HUDEP-2 (cell line): ENCODE results near the gene MAN2B1.
"Not testable (repeated sequence)": the region's sequence is repeated elsewhere in the genome, so short reads cannot be mapped to it uniquely, and the experiment has no call there.

Experiments used
- DNase-seq, 76 experiments: peaks; one replicate each; lab custom pipeline; 2025; ENCODE audit not compliant: unreplicated experiment in 76 of 76; lab: John Stamatoyannopoulos, UW

Gene MAN2B1

DNA sequence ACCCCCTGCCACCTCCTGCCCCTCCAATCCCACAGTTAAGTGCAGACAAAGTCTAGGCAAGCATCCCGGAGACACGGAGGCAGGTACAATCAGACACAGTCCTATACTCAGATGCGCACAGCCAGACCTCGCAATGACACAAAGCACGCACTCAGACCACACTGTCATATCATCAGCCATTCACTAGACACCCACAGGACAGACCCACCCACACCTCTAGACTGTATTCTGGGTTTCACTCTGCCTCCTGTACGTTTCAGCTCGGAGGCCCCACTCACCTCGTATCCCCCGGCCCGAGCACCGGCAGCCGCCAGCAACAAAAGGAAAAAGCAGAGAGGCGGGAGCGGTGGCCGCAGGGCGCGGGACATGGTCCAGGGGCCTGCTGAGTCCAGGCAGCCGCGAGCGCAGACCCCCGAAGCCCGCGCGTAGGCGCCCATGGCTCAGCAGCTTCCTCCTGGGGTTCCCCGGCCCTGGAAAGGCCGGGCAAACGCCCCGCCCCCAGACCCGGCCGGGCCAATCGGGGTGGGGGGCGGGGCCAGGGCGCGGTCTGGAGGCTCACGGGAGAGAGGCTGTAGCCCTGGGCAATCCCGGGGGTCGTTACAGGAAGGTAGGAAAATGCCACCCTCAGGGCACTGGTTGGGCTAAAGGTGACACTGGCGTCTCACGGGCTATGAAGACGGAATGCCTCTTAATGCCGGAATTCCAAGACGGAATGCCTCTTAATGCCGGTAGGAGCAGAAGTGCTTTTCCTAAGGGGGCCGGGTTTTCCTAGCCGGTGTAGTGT, at the start of gene MAN2B1, which contains the start of gene WDR83:
Gene MAN2B1 (minus strand): TSS at position 478 of the 784 bp plus-strand sequence. CDS start 41 bp downstream, at position 437.
Gene WDR83 (plus strand): TSS at position 543 of the 784 bp plus-strand sequence. CDS start 2,984 bp downstream, outside the sequence.
- peak in 65 of 76 experiments; percentile 3 to 84 (median 65) for DNase-seq

DNA sequence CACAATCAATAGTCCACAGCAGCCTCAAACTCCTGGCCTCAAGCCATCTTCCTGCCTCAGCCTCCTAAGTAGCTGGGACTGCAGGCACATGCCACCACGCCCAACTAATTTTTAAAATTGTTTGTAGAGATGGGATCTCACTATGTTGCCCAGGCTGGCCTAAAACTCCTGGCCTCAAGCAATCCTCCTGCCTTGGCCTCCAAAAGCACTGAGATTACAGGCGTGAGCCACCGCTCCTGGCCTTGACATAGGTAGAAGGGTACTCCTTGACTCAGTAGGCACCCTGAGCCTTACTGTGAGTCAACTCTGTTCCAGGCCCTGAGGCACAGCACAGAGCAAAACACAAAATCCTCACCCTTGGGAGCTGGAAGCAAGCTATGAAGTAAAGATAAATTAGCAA, 49.4 kb upstream of the MAN2B1 start:
- peak in 4 of 76 experiments; percentile 17 to 29 (median 20) for DNase-seq

DNA sequence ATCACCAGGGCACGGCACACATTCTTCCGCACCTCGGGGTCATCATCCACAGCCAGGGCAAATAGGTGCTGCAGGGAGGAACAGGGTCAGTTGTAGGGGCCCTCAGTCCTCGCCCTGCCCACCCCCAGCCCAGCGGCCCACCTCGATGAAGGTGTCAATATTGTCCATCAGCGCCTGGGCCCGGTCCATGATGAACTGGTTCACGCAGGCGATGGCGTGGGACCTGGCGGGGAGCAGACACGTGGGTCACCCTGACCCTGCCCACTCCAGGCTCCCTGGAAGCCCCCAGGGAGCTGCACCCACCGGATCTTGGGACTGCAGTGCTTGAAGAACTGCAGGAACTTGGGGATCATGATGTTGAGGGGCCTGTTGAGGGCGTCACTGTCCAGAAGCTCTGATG, 48.6 kb upstream of the MAN2B1 start:
- no peak for DNase-seq

DNA sequence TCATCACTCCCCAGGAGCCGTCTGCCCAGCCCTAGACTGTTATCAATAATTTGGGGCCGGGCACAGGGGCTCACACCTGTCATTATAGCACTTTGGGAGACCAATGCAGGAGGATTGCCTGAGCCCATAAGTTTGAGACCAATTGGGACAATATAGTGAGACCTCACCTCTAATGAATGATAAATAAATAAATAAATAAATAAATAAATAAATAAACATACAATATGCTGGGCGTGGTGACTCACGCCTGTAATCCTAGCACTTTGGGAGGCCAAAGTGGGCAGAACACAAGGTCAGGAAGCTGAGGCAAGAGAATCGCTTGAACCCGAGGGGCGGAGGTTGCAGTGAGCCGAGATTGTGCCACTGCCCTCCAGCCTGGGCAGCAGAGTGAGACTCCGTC, 46.8 kb upstream of the MAN2B1 start:
- DNase-seq: not testable (repeated sequence)

DNA sequence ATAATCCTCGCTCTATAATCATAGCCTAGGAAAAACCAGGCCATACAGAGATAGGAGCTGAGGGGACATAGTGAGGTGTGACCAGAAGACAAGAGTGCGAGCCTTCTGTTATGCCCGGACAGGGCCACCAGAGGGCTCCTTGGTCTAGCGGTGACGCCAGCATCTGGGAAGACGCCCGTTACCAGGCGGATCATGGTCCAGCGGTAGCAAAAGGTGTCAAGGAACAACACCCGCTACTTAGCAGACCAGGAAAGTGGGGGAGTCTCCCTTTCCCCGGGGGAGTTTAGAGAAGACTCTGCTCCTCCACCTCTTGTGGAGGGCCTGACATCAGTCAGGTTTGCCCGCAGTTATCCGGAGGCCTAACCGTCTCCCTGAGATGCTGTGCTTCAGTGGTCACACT, 45.5 kb upstream of the MAN2B1 start:
- DNase-seq: peak in 10 of 76 experiments; percentile 18 to 57 (median 33)

DNA sequence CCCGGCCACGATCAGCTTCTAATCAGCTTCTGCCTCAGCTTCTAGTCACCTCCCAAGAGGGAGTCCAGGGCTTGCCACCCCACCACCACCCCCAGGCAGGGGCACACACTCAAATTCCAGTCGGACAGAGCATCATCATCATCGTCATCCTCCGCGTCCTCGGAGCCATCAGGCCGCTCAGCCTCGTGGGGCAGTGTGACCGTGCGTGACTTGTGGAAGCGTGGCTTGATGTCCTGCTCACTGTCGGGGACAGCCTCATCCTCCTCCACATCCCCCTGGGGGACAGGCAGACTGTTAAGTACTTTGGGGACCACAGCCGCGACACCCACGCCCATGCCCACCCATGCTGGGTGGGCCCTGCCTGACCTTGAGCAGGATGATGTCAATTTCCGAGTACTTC, 44.6 kb upstream of the MAN2B1 start:
- no peak for DNase-seq

DNA sequence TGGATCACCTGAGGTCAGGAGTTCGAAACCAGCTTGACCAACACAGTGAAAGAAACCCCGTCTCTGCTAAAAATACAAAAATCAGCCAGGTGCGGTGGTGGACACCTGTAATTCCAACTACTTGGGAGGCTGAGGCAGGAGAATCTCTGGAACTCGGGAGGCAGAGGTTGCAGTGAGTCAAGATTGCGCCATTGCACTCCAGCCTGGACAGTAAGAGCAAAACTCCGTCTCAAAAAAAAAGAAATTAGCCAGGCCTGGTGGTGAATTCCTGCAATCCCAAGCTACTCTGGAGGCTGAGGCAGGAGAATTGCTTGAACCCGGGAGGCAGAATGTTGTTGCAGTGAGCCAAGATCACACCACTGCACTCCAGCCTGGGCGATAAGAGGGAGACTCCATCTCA, 42.1 kb upstream of the MAN2B1 start:
- DNase-seq: no peak

DNA sequence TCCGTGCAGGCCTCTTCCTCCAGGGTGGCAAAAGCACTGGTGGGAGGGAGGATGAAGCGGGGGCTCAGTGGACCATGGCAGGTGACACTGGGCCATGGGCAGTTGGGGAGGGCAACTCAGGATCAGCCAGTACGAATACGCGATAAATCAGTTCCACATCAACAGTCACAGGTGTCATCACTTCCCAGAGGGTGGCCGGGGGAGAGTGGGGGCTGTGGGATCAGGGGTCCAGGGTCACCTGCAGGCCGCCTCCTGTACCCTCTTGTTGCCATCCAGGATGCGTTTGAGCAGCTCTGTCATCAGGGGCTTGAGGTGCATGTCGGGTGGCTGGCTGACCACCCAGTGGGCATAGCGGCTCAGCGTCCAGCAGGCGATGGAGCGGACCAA, 39.8 kb upstream of the MAN2B1 start:
- DNase-seq: no peak

DNA sequence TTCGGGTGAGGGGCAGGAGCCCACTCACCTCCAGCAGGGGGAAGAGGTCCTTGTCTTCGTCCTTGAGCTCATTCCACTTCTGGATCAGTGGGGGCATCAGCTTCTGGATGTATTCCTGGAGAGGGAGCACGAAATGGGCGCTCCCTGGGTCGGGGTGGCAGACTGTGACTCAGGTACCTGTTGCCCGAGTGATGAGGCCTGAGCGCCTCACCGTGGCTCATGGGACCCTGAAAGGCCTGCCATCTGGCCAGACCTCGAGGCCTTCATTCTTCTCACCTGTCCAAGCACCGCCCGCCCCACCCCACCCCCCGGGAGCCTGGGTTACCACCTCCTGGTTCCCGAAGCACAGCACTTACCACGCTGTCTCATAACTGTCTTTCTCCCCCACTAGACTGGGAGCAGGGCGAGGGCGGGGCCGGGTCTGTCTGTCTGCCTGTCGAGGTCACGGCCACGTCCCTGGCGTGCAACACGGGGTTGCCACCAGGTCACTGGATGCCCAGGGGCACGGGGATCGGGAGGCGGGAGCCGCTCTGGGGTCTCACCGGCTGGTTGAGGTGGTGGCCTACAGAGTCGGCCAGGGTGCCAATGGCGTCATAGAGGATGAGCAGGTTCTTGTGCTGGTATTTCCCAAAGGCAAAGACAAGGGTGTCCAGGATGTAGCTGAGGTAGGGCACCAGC, 39.3 kb upstream of the MAN2B1 start:
- DNase-seq: no peak

DNA sequence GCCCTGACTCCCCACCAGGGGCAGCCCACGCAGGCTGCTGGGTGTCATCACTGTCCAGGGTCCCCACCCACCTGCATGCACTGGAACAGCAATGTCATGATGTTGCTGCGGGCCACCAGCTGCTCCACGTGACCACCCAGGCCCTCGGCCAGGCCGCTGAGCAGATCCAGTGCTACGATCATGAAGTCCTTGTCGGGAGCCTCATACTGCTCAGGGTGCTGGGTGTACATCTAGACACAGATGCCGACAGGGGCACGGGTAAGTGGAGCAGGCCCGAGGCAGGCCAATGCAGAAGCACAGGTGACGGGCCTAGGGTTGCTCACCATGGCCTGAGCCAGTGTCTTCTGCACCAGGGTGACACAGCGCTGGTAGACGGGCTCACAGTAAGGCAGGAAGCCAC, 38.6 kb upstream of the MAN2B1 start:
- no peak for DNase-seq

DNA sequence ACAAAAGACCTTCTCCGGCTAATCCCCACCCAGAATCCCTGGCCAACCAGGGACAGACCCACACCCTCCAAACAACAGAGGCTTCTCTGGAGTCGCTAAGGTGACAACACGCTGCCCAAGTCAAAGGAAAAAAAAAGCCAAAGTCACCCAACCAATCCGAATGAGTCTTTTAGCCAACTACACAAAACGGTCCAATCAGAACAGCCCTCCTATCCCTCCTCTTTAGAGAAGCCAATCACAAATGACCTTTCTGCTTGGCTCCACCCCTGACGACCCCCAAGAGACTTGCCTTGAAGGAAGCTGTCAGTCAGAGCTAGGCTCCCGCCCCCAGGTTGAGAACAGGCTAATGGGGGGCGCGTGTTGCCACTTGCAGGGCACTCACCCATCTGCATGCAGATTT, 36.5 kb upstream of the MAN2B1 start:
- DNase-seq: peak in 17 of 76 experiments; percentile 10 to 54 (median 32)

DNA sequence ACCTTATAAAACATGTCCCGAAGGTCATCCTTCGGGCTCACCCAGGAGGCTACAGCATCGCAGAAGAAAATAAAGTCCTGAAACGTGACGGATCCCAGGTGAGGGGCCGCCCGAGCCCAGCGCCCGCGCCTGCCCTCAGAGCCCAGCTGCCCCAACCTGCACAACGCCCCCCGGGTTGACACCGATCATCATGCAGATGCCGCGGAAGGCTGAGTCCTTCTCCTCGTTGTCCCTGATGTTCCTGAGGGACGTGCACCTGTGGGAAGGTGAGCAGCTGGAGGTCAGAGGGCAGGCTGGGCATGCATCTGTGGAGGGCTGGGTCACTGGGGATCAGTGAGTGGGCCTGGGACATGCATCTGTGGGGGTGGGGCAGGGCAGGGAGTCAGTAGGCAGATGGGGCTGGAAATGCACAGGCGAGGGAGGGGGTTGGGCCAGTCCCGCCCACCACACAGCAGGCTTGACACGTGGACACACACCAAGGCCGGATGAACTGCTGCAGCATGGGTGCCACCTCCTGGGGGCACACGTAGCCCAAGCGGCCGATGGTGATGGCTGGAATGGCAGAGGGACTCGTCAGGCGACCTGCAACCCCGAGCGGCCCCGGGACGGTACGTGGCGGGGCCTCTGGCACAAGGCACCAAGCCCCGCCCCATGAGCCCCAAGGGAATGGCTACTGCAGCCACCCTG, 35.2 kb upstream of the MAN2B1 start:
- no peak for DNase-seq

DNA sequence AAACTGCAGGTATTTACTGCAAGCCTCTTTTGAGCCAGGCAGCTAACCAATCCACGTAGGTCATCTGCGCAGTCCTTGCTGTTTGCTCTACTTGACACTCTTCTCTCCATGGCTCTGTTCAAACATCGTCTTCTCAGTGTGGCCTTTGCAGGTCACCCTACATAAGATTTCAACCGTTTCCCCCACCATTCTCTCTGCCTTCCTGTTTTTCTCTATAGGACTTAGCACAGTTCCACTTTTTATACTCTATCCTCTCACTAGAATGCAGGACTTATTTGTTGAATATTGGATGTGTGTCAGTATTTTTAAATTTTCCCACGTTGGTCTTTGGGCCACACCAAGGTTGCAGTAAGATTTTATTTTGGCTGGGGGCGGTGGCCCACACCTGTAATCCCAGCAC, 31.6 kb upstream of the MAN2B1 start:
- DNase-seq: no peak

DNA sequence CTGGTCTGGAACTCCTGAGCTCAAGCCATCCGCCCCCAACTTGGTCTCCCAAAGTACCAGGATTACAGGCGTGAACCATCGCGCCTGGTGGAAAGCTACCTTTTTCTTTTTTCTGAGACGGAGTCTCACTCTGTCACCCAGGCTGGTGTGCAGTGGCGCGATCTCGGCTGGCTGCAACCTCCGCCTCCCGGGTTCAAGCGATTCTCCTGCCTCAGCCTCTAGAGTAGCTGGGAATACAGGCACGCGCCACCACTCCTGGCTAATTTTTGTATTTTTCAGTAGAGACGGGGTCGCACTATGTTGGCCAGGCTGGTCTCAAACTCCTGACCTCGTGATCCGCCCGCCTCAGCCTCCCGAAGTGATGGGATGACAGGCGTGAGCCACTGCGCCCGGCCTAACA, 30.9 kb upstream of the MAN2B1 start:
- DNase-seq: not testable (repeated sequence)

DNA sequence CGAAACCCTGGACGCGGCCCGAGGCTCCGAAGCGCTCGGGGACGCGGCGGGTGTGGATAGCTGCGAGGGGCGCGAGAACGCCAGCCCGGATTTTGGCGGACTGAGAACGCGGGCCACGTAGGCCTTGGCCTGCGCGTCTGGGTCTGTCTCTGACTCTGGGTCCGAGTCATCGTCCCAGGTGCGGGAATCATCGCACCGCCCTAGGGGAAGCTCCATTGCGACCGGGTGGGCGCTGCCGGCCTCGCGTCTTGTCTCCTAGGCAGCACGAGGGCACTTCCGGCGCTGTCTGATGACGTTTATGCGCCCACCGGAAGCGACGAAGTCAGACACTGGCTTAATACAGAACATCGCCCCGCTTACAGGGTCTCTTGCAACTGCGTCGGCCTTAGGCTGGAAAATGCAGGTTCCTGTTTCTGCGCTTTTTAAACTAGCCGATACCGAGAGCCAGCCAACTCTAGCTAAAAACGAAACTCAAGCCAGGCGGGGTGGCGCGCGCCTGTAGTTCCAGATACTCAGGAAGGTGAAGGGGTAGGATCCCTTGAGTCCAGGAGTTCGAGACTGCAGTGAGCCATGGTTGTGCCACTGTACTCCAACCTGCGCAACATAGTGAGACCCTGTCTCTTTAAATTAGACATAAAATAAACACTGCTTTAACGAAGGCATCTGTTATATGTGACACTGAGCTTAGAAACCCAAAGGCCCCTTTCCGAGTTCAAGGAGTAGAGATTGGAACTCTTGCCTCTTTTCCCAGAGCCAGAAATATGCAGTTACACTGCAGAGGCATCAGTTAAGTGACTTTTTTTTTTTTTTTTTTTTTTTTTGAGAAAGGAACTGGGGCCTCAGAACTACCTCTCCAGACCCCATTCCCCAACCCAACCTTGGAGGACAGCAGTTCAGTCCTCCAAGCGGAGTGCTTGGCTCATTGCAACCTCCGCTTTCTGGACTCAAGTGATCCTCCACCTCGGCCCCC, 30.1 kb upstream of the MAN2B1 start, which contains the start of gene FBXW9:
Gene FBXW9 (minus strand): TSS at position 266 of the 970 bp plus-strand sequence. CDS start 50 bp downstream, at position 216.
- DNase-seq: peak; percentile 51 to 97 (median 93)

DNA sequence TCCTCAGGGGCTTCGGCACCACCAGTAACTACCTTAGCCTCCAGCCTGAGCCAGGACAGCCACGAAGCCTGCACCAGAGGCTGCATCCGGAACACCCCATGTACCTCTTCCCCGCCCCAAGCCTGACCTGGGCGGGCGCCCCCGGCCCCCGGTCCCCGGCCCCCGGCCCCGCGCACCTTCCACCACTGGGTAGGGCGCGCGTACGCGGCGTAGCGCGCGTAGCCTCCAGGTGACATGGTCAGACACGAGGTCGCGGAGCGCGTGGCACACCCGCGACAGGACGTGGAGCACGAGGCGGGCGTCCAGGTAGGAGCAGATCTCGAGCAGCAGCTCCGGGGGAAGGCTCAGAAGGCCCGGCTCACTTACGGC, 29.4 kb upstream of the MAN2B1 start:
- DNase-seq: peak in 2 of 76 experiments; percentile 36 to 54

DNA sequence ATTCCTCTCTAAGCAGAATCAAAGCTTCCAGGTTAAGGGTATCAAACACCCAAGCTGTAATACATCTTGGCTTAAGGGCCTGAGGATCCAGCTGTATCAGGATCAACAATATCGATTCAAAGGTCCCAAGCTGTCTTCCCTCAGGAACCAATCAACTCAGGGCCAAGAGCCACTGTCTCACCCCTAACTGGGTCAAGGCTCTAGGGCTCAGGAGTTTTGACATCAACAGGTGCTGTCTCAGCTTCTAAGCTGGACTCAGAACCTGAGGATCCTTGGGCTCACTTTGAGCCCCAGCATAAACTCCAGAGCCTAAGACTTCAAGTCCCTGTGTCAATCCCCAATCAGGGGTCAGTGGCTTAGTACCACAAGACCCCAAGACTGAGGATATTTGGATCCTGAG, 29.0 kb upstream of the MAN2B1 start:
- peak in 1 of 76 experiments; percentile 12 for DNase-seq

DNA sequence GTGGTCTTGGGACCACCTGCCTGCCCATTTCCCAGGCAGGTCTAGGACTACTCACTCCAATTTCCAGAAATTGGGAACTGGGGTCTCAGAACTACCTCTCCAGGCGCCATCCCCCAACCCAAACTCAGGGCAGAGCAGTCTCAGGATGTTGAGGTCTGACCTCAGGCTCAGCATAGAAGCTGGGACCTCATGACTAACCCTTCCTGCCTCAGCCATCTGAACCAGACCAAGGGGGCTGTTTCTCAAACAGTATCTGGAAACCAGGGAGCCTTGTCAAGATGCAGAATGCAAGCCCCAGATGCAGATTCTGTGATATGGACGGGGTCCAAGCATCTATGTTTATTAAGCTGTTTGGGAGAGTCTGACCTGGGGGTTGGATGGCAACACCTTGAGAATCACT, 28.6 kb upstream of the MAN2B1 start:
- DNase-seq: no peak

DNA sequence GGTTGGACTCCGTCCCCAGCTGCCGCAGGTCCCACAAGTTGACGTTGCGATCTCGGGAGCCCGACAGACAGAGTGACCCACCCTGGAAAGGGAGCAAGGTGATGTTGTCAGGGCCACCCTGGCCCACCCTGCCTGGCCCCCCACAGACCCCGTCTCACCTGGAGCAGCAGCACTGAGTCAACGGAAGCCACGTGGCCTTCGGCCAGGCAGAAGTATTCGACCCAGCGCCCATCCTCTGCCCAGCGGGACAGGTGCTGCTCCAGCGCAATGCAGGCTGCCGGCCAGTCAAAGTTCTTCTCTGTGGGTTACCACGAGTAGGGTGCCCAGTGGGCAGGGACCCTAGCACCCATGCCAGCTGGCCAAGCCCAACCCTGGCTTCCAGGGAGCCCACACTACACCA, 28.1 kb upstream of the MAN2B1 start:
- DNase-seq: no peak

DNA sequence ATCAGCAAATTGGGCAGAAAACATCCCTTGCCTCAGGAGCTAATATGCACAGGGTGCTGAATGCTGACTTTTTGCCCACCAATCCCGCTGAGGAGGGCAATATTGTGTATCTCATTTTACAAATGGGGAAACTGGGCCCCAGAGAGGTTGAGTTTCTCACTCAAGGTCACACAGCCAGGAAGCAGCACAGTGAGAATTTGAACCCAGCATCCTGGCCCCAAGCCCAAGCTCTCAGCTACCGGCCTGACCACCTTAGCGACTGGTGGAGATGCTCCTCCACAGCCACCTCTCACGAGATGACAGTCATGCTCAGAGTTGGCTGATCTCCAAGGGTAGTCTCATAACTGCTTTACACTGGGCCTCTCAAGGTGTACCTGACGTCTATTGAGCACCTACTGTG, 26.4 kb upstream of the MAN2B1 start:
- DNase-seq: no peak
